HG02885 (cell line): ENCODE results near the gene COX5B.
"Not testable (repeated sequence)": the region's sequence is repeated elsewhere in the genome, so short reads cannot be mapped to it uniquely, and the experiment has no call there.

Experiments
- ATAC-seq: cut with Tn5 transposase; IDR thresholded peaks from one replicate; pipeline ENCODE4 v1.9.1; 2021; ENCODE audit warnings: mild to moderate bottlenecking; ENCODE audit not compliant: unreplicated experiment, poor library complexity

The COX5B gene

DNA sequence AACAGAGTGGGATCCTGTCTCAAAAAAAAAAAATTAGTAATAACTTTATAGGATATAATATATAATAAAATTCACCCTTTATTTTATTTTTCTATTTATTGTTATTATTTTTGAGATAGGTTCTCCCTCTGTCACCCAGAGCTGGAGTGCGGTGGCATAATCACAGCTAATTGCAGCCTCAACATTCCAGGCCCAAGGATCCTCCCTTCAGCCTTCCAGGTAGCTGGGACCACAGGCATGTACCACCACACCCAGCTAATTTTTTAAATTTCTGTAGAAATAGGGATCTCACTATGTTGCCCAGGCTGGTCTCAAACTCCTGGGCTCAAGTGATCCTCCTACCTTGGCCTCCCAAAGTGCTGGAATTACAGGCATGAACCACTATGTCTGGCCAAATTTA lies 24.6 kb downstream of the COX5B start:
- no peak for ATAC-seq

DNA sequence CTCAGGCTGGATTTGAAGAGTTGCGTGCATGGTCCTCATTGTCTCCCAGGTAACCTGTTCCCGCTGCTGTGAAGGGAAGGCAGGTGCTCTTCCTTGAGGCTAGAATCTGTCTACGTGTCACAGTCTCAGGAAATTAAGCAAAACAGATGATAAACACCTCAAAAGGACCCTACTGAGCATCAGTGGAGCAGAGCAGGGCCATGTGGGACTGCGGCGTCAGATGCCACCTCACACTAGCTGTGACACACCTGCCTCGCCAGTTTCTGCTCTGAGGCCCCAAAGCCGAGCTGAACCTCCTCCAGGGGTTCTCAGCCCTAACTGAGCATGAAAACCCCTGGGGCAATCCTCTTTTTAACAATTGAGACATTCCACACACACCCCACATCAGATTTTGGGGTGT lies 25.7 kb downstream of the COX5B start:
- no peak for ATAC-seq

DNA sequence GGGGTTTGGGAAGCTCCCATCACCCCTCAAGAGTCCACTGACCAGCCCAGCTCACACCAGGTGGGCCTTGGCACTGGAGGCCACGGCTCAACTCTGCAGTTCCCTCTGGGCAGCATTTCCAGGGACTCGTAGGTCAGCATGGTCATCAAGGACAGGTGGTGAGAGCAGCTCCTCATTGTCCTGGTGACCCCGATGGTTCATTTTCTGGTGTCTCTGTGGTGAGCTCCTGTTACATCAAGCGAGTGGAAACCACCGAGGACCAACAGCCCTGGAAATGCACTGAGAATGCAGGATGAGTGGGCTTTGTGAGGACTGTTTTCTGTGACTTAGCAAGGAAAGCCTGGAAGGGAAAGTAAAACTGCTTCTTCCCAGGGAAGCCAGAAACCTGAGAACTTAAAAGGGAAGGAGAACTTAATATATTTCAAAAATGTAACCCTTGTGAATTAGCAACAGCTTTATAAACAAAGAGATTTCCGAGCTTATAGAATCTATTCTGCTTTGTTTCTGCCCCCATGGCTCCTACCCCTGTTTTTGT lies 26.8 kb downstream of the COX5B start:
- not testable (repeated sequence) for ATAC-seq

DNA sequence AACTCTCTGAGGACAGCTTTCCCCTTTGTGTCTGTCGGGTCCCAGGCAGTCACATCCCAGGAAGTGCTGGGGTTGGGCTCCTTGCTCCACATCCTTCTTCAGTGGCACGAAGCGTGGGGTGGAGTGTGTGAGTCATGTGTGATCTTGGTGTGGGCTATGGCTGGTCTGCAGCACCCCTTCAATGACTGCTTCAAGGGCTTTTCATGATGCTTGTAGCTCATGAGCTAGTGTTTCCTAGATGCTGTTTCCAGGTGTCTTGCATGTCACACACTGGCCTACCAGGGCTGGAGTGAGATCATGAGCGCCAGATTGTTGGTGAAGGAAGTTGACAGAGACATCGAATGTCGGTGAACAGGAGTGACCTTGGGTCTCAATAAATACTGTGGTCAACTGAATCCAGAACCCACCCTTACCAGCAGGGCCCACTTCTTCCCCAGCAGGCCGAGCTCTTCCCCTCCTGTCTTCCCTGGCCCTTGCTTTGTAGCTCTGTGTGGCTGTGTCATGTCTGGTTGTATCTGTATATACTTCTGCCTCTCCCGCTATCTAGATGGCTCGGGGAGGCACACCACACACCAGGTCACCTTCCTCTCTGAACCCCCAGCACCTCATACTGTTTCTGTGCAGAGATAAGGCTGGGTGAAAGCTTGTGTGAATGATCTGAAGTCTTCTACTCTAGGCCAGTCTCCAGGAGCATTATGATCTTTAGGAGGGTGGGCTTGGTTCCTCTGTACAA lies 27.5 kb downstream of the COX5B start:
- no peak for ATAC-seq

DNA sequence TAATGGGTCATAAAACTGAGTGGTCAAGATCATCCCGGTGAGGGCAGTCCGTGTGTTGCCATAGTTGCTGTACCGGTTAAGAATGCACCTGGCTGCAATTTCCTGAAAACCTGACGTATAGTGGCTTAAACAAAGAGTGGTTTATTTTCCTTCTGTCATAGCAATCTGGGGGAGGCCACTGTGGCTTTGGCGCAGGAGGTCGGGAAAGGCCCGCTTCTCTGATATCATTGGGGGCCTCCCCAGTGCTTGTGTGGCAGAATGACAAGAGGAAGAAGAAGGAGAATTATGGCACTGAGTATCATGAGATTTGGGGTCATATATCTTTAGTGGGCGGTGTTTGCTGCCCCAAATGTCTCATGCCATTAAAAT lies 28.0 kb downstream of the COX5B start:
- no peak for ATAC-seq

DNA sequence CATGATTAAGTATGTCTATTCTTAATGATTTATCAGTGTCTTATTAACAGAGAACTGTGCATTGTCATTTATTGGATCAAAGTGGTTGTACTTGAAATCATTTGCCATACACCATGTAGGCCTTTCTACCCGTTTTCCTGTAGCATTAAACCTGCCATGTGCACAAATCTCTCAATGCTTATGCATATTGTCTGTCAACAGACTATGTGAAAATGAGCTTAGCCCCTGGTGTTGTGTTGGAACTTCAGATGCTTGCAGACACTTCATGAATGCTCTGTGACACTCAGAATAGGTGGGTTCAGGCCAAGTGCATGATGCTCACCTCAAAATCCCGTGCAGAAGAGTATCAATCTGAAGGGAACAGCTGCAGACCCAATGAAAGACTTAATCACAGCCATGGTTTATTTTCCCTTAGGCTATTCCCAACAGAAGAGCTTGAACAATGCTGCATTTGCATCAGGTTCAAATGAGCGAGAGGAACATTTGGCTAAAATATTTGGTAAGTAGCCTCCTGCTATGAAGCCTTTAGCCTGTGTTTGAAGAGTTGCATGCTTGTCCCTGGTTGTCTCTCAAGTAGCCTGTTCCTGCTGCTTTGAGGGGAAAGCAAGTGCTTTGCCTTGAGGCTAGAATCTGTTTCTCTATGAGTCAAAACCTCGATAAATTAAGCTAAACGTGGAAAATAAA lies 29.7 kb downstream of the COX5B start:
- no peak for ATAC-seq

DNA sequence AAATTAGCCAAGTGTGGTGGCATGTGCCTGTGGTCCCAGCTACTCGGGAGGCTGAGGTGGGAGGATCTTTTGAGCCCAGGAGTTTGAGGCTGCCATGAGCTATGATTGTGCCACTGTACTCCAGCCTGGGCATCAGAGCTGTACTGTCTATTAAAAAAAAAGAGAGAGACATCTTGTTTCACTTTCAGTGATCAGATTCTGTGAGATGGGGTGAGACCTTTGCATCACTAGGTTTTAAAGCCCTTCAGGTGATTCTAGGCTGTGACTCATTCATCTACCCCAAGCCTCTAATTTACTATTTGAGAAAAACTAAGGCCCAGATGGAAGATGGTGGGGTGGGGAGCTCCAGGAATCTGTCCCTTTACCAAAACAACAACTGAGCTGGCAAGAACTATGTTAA lies 30.8 kb downstream of the COX5B start:
- no peak for ATAC-seq

DNA sequence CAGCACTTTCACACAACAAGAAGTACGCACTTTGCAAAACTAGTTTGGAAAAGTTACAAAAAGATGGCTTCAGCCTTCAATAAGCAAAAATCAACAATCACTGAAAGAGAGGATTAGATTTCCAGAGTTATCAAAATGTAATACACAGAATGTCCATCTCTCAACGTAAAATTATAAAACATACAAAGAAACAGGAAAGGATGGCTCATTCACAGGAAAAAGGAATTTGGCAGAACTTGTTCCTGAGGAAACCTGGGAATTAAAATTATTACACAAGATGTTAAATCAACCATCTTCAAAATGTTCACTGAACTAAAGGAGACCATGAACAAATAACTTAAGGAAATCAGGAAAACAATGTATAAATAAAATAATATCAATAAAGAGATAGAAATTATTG lies 31.6 kb downstream of the COX5B start:
- ATAC-seq, result no peak

DNA sequence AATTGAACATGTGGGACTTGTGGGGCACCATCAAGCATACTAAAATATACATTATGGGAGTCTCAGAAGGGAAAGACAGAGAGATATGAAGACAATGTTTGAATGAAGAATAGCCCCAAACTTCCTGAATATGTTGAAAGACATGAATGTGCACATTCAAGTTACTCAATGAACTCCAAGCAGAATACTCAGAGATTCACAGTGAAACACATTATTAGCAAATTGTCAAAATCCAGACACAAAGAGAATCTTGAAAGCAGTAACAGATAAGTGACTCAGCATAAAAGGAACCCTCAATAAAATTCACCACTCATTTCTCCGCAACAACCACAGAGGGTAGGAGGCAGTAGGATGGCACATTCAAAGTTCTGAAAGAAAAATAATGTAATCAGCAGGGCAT lies 32.4 kb downstream of the COX5B start:
- no peak for ATAC-seq

DNA sequence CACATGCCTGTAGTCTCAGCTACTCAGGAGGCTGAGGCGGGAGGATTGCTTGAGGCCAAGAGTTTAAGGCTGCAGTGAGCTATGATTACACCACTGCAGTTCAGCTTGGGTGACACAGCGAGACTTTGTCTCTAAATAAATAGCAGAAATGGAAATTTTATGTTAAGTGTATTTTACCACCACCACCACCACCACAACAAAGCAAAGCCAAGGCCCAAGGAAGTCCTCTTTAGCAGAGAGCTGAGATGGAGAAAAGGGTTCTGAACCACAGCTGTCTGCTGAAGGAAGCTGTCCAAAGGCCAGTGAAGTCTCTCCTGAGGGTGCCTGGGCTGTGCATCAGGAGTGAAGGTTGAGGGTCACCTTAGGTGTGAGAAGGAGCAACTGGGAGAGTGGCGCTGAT lies 41.4 kb downstream of the COX5B start:
- not testable (repeated sequence) for ATAC-seq

DNA sequence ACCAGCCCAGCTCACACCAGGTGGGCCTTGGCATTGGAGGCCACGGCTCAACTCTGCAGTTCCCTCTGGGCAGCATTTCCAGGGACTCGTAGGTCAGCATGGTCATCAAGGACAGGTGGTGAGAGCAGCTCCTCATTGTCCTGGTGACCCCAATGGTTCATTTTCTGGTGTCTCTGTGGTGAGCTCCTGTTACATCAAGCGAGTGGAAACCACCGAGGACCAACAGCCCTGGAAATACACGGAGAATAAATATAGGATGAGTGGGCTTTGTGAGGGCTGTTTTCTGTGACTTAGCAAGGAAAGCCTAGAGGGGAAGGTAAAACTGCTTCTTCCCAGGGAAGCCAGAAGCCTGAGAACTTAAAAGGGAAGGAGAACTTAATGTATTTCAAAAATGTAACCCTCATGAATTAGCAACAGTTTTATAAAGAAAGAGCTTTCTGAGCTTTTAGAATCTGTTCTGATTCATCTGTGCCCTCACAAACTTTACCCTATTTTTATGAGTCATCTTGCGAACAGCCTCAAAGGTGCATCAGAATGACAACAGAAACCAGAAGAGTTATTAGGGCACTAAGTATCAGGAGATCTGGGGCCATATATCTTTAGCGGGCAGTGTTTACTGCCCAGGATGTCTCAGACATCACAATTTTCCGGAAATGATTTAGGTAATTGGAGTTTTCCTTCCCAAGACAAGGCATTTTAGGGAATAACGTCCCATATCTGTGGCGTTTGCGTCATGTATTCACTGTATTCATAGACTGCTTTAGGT lies 42.4 kb downstream of the COX5B start:
- no peak for ATAC-seq

DNA sequence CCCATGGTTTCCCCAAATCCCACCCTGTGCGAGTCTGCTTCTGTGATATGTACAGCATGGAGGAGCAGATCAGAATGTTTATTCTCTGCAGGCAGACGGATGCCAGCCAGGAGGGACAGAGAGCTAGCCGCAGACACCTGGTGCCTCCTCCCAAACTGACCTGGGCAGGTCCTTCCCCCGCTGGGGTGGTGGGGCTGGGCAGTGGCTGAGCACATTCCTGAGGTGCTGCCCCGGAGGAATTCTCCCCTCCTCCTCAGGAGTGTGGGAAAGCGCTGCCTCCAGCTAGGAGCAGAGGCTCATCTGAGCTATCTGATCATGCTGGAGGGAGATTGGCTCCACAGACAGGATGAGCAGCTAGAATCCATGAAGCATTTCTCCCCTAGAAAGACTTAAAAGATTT lies 45.3 kb downstream of the COX5B start:
- ATAC-seq, result no peak

DNA sequence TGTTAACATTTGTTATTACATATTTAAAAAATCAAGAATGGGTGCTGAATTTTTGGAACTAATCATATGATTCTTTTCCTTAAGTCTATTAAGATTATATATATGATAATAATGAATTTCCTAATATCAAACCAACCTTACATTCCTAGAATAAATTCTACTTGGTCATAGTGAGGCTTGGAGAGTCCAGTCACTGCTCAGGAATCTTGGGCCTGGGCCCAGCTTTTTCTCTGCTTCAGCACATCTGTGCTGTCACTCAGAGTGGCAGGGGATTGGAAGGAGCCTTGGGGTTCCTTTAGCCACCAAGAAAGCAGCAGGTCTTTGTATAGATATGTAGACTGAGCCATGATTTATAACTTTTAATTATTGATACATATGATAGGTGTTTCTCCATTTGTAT lies 47.6 kb downstream of the COX5B start:
- no peak for ATAC-seq

DNA sequence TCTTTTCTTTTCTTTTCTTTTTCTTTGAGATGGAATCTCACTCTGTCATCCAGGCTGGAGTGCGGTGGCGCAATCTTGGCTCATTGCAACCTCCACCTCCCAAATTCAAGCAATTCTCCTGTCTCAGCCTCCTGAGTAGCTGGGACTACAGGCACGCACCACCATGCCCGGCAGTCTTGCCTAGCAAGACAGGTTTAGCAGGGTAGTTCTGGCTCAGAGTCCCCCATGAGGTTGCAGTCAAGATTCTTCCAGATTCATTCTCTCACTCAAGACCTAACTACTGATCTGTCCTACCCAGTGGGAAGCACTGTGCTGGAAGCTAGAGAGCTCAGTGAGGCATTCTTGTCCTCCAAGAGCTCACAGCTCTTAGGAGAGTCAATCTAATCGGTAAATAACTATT lies 49.9 kb downstream of the COX5B start:
- ATAC-seq, result no peak

DNA sequence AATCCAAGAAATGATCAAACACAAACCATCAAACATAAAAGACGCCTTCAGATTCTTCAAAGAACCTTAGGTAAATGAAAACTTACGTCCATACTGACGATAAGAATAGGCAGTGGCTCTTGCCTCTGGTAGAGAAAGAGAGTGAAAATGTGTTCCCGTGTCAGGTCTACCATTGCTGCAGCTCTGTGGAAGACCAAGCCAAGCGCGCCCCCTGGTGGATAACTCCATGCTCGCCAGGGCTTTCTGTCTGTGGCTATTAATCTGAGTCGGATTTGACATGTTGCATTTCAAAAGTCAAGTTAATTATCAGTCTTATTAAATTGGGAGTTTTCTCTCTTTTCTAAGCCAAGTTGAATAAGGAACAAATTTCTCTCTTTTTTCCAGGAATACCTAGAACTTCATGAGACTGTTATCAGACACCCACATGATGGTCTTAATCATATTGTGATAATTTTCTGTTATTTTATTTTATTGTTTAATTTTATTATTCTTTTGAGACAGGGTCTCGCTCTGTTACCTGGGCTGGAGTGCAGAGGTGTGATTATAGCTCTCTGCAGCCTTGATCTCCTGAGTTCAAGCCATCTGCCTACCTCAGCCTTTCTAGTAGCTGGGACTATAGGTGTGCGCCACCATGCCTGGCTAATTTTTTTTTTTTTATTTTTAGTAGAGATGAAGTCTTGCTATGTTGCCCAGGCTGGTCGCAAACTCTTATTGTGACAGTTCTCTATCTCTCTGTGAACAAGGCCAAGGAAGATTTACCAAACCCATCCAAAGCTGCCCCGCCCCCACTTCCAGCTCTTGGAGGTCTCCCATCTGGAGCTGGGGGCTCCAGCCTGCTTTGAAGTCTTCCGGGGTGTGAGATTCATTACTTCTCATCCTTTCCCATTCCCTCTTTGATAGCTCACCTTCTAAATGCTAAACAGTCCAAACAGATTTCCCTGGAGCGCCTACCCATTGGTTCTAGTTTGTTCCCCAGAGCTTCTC lies 51.7 kb downstream of the COX5B start:
- peak; percentile 71 for ATAC-seq
